Effector CD4-positive, alpha-beta T cell (primary cell): Measurements from ENCODE around the gene MAPK8IP1.

ENCODE experiments used
- DNase-seq: peaks from one replicate; pipeline ENCODE4 v3.0.0-alpha.2; 2020

MAPK8IP1 gene

GRCh38 chr11:45949992-45950407, 64.5 kb downstream of the MAPK8IP1 start:
- no peak for DNase-seq
